ENCODE measurements around the gene FAM25A.
"Not testable (repeated sequence)": the region's sequence is repeated elsewhere in the genome, so short reads cannot be mapped to it uniquely, and the experiment has no call there.

FAM25A gene

GRCh38 chr10:87026747-87027508, 6.8 kb downstream of the FAM25A start:
- H3K9me3 ChIP-seq; H3K27me3 ChIP-seq; H3K4me1 ChIP-seq; DNase-seq; H3K36me3 ChIP-seq; H3K4me3 ChIP-seq (ENCODE audit: low read depth, low read length): not testable (repeated sequence)

- not testable (repeated sequence) for H3K36me3 ChIP-seq; H3K9me3 ChIP-seq; H3K27me3 ChIP-seq; DNase-seq; H3K4me1 ChIP-seq; H3K4me3 ChIP-seq (ENCODE audit: low read depth, low read length)
Measured at GRCh38 chr10:87030419-87030818, 10.3 kb downstream of the FAM25A start.

GRCh38 chr10:87030912-87031635, 11.0 kb downstream of the FAM25A start:
- H3K27me3 ChIP-seq, result no peaks in the 10 kb centered on the region
- no peaks in the 10 kb centered on the region; the same call in none of the 2 replicates for H3K9me3 ChIP-seq
- no peak for TF ChIP-seq CTCF (IDR thresholded peaks at IDR 0.05; ENCODE audit: low read depth, low read length)
- no peak overlapping the region for H3K4me3 ChIP-seq (ENCODE audit: low read depth, low read length)
- DNase-seq, result no peak
- H3K36me3 ChIP-seq, result no peaks in the 10 kb centered on the region
- no peaks in the 10 kb centered on the region for H3K4me1 ChIP-seq

GRCh38 chr10:87036623-87037022, 16.5 kb downstream of the FAM25A start:
- Histone ChIP-seq H3K9me3 (no peaks in the 10 kb centered on the region), H3K36me3 (no peaks in the 10 kb centered on the region), H3K4me1 (no peaks in the 10 kb centered on the region), H3K27me3 (no peaks in the 10 kb centered on the region), H3K4me3 (ENCODE audit: low read depth, low read length) (no peak overlapping the region)
- no peak for TF ChIP-seq CTCF (IDR thresholded peaks at IDR 0.05; ENCODE audit: low read depth, low read length)
- DNase-seq, result no peak

GRCh38 chr10:87038286-87038717, 18.2 kb downstream of the FAM25A start:
- no peak for DNase-seq
- TF ChIP-seq CTCF (IDR thresholded peaks at IDR 0.05; ENCODE audit: low read depth, low read length), result no peak
- Histone ChIP-seq H3K4me3 (ENCODE audit: low read depth, low read length) (no peak overlapping the region), H3K27me3 (no peaks in the 10 kb centered on the region), H3K4me1 (no peaks in the 10 kb centered on the region), H3K9me3 (no peaks in the 10 kb centered on the region), H3K36me3 (no peaks in the 10 kb centered on the region)

GRCh38 chr10:87038786-87039185, 18.7 kb downstream of the FAM25A start:
- Histone ChIP-seq H3K36me3 (no peaks in the 10 kb centered on the region), H3K4me3 (ENCODE audit: low read depth, low read length) (no peak overlapping the region), H3K9me3 (no peaks in the 10 kb centered on the region), H3K27me3 (no peaks in the 10 kb centered on the region), H3K4me1 (no peaks in the 10 kb centered on the region)
- TF ChIP-seq CTCF (IDR thresholded peaks at IDR 0.05; ENCODE audit: low read depth, low read length), result no peak
- DNase-seq, result no peak

- not testable (repeated sequence) for DNase-seq, H3K27me3 ChIP-seq
Measured at GRCh38 chr10:87043579-87043978, 23.5 kb downstream of the FAM25A start.

More at GRCh38 chr10:87043579-87043978, 23.5 kb downstream of the FAM25A start:
- H3K4me3 ChIP-seq (ENCODE audit: low read depth, low read length); H3K9me3 ChIP-seq; H3K4me1 ChIP-seq; H3K36me3 ChIP-seq: not testable (repeated sequence)

Data from BE2C (cell line).